Transverse colon (tissue), 4 donors: ENCODE results near the gene TLR6.

Source experiments
- CTCF ChIP-seq, 5 experiments: fragments of 200-600 bp in 3 of 5; fragments of 450-650 bp in 2 of 5; sonication (generic) in 3 of 5; IDR thresholded peaks; 1 replicate in 2 of 5; 2 replicates in 3 of 5; pipeline ENCODE4 v1.5.1; 2016 to 2017; ENCODE audit warnings: antibody characterized with exemption in 5 of 5, inconsistent platforms in 3 of 5, mild to moderate bottlenecking in 2 of 5, moderate library complexity in 1 of 5
- POLR2AphosphoS5 ChIP-seq, 3 donors: sonication (generic); formaldehyde crosslinking; IDR thresholded peaks; one replicate each; pipeline ENCODE4 v1.6.1; 2016; ENCODE audit warnings: antibody characterized with exemption in 3 of 3

GRCh38 chr4:38872620-38873019, 16.0 kb upstream of the TLR6 start:
- TF ChIP-seq CTCF (IDR thresholded peaks at IDR 0.05): no peak
- peak; percentile 36 to 69 (median 62) for TF ChIP-seq POLR2AphosphoS5 (IDR thresholded peaks at IDR 0.05)
